Esophagus squamous epithelium (tissue), 5 donors: Measurements from ENCODE around the gene MRPL38. TPM values are rescaled to one million over a fixed set of nuclear protein-coding genes. Genes with fewer than 3 reads are reported as not detected.
"Not testable (repeated sequence)": the region's sequence is repeated elsewhere in the genome, so short reads cannot be mapped to it uniquely, and the experiment has no call there.

Source experiments
- DNase-seq: peaks from one replicate; lab custom pipeline; 2025; lab: John Stamatoyannopoulos, UW
- H3K27ac ChIP-seq, 4 donors: fragments of 200-600 bp; sonication (generic); one replicate each; pipeline ENCODE4 v1.5.1; 2016 to 2019; ENCODE audit warnings: mild to moderate bottlenecking in 1 of 4
- H3K27me3 ChIP-seq, 4 donors: fragments of 200-600 bp; sonication (generic); 1 replicate in 3 of 4; 2 replicates in 1 of 4; pipeline versions ENCODE4 v1.5.1 to v1.6.0; 2017 to 2021; ENCODE audit warnings: antibody characterized with exemption in 1 of 4
- H3K36me3 ChIP-seq, 3 donors: fragments of 200-600 bp; sonication (generic); one replicate each; pipeline ENCODE4 v1.5.1; 2016 to 2019
- H3K4me1 ChIP-seq, 3 donors: fragments of 200-600 bp; sonication (generic); one replicate each; pipeline ENCODE4 v1.5.1; 2017 to 2019
- H3K4me3 ChIP-seq, 4 donors: fragments of 200-600 bp; sonication (generic); 1 replicate in 3 of 4; 2 replicates in 1 of 4; pipeline ENCODE4 v1.5.1; 2016 to 2019; ENCODE audit warnings: mild to moderate bottlenecking in 2 of 4, moderate library complexity in 1 of 4
- H3K9me3 ChIP-seq, 3 donors: fragments of 200-600 bp; sonication (generic); one replicate each; pipeline ENCODE4 v1.5.1; 2016 to 2019
- CTCF ChIP-seq, 6 experiments: fragments of 450-650 bp in 4 of 6; fragments of 200-600 bp in 2 of 6; sonication (generic) in 2 of 6; IDR thresholded peaks; one replicate each; pipeline ENCODE4 v1.5.1; 2016 to 2019; ENCODE audit warnings: antibody characterized with exemption in 6 of 6, mild to moderate bottlenecking in 4 of 6, moderate library complexity in 4 of 6
- POLR2A ChIP-seq, 4 donors: fragments of 450-650 bp; IDR thresholded peaks; one replicate each; pipeline ENCODE4 v1.6.1; 2017; ENCODE audit warnings: antibody characterized with exemption in 4 of 4, mild to moderate bottlenecking in 4 of 4, moderate library complexity in 3 of 4
- WGBS, 2 donors: methylation state at CpG; one replicate each; pipeline ENCODE4 v1.1.5; 2018; 5-methylcytosine and 5-hydroxymethylcytosine counted together
- intact Hi-C: fragments of 100-400 bp; cut with DNase I; formaldehyde crosslinking; loops from one replicate; pipeline ENCODE4 v1.15.0; 2022
- total RNA-seq, 4 donors: library from RNA; depleted of rRNA; stranded (reverse); fragments of >200 nt; gene quantifications; one replicate each; pipeline ENCODE4 v1.1.0, GENCODE V29; 2016
- donor health status: DM: yes; HTN: yes; CAD: no.

Gene MRPL38
- total RNA-seq, 4 donors from 2014 or later, result 40.2 to 49.2 (median 41.0) TPM

- peak overlapping the region in 1 of 4 donors; percentile 82 for H3K4me3 ChIP-seq
- intact Hi-C loops, result no loop called here
- TF ChIP-seq CTCF (IDR thresholded peaks at IDR 0.05) (no peak), POLR2A (IDR thresholded peaks at IDR 0.05) (no peak)
- peaks cover 8 to 21% (median 13%) of the 10 kb centered on the region in 3 donors for H3K36me3 ChIP-seq
- H3K27ac ChIP-seq, result peak overlapping the region; percentile 93 to 98 (median 96)
- peaks cover 62 to 97% (median 71%) of the 10 kb centered on the region in 3 donors for H3K4me1 ChIP-seq
- no peaks in the 10 kb centered on the region for H3K27me3 ChIP-seq
- H3K9me3 ChIP-seq, result no peaks in the 10 kb centered on the region
- DNase-seq, result no peak
- 85 to 87% methylated on average over 7 to 22 of the region's 38 CpGs for WGBS, 2 donors
Observed at GRCh38 chr17:75874323-75875181, 30.1 kb downstream of the MRPL38 start.

DNA sequence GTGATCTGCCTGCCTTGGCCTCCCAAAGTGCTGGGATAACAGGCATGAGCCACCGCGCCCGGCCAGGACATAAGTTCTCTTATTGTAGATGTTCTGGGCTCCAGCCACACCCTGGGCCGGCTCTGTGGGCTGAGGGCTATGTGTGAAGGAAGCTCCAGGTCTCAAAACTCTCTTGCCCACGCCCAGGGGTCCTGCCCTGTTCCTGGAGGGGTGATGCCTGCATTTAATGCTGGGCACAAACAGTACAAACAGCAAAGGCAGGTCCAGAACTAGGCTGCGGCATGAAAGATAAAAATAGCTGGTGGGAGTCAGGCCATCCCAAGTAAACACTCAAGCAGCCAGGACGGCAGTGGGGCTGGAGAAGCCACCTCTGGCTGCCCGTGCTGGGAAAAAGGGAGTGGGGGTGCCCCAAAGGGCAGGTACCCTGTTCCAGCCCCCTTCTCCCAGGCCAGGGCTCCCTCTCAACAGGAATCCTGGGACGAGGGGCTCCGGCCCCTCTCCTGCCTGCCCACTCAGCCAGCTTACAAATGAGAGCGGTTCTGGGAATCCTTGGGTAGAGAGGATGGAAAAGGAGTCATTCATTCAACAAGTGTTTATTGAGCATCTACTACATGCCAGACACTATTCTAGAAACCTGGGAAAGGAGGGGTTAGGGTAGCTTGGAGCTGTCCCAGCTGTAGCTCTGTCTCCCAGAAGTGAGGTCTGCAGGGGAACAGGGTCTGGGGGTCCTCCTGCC lies 30.9 kb downstream of the MRPL38 start:
- intact Hi-C loops, result no loop called here
- Histone ChIP-seq H3K27ac (peak overlapping the region; percentile 93 to 98 (median 96)), H3K9me3 (no peaks in the 10 kb centered on the region), H3K27me3 (no peaks in the 10 kb centered on the region), H3K4me1 (peaks cover 62 to 100% (median 79%) of the 10 kb centered on the region in 3 donors), H3K36me3 (peaks cover 8 to 21% (median 13%) of the 10 kb centered on the region in 3 donors), H3K4me3 (no peak overlapping the region)
- WGBS, 2 donors, result 54 to 73% methylated on average over 6 to 8 of the region's 11 CpGs
- TF ChIP-seq POLR2A (IDR thresholded peaks at IDR 0.05) (no peak), CTCF (IDR thresholded peaks at IDR 0.05) (no peak)
- DNase-seq, result no peak

GRCh38 chr17:75872434-75873351 lies 32.0 kb downstream of the MRPL38 start:
- Histone ChIP-seq H3K27ac (peak overlapping the region; percentile 93 to 98 (median 96)), H3K36me3 (peaks cover 8 to 21% (median 13%) of the 10 kb centered on the region in 3 donors), H3K4me3 (peak overlapping the region in 1 of 4 donors; percentile 44), H3K9me3 (no peaks in the 10 kb centered on the region), H3K27me3 (no peaks in the 10 kb centered on the region), H3K4me1 (peaks cover 59 to 98% (median 84%) of the 10 kb centered on the region in 3 donors)
- DNase-seq, result no peak
- WGBS, 2 donors, result 33% methylated on average over 1 of the region's 13 CpGs; no CpG with 5 or more reads in 1 of the 2 donors
- intact Hi-C loops, result no loop called here
- TF ChIP-seq POLR2A (IDR thresholded peaks at IDR 0.05) (peak in 2 of 4 donors; percentile 31 to 50), CTCF (IDR thresholded peaks at IDR 0.05) (no peak)

DNA sequence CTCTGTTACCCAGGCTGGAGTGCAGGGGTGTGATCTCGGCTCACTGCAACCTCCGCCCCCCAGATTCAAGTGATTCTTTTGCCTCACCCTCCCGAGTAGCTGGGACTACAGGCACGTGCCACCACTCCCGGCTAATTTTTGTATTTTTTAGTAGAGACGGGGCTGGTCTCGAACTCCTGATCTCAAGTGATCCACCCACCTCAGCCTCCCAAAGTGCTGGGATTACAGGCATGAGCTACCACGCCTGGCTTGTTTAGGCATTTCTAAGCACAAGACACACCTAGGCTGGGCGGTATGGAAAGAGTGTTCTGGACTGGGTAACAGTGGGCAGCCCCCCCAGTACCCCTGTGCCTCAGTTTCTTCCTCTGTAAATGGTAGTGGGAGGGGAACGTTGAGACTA lies 34.5 kb downstream of the MRPL38 start:
- 47 to 55% methylated on average over 8 to 10 of the region's 10 CpGs for WGBS, 2 donors
- peak overlapping the region in 3 of 4 donors; percentile 14 to 60 (median 33) for H3K4me3 ChIP-seq
- DNase-seq, H3K27me3 ChIP-seq, intact Hi-C loops, H3K9me3 ChIP-seq: not testable (repeated sequence)
- peaks cover 36 to 76% (median 67%) of the 10 kb centered on the region in 3 donors for H3K4me1 ChIP-seq
- peak overlapping the region; percentile 69 to 98 (median 96) for H3K27ac ChIP-seq
- H3K36me3 ChIP-seq, result peaks cover 8 to 18% (median 13%) of the 10 kb centered on the region in 3 donors
